T-cell (primary cell): ENCODE data around the gene SLC24A3. TPM values are rescaled to one million over a fixed set of nuclear protein-coding genes. Genes with fewer than 3 reads are reported as not detected.

Source experiments
- ATAC-seq, 4 experiments: fragments of 200-7000 bp in 3 of 4; fragments of 150-1000 bp in 1 of 4; cut with Tn5 transposase; replicated peaks in 1 of 4; 1 replicate in 3 of 4; 2 replicates in 1 of 4; pipeline ENCODE4 v1.10.0; 2021; ENCODE audit warnings: moderate library complexity in 3 of 4, mild to moderate bottlenecking in 2 of 4, moderate number of reproducible peaks in 1 of 4
- CTCF ChIA-PET, 2 donors: fragments of 300-600 bp; sonication (Branson Sonifier 250); formaldehyde crosslinking; loops; one replicate each; lab custom pipeline; 2022; ENCODE audit warnings: antibody characterized with exemption in 2 of 2; lab: Charles Lee
- POLR2A ChIA-PET, 2 donors: fragments of 300-600 bp; sonication (Branson Sonifier 250); formaldehyde crosslinking; loops; one replicate each; lab custom pipeline; 2022; ENCODE audit warnings: antibody characterized with exemption in 2 of 2; lab: Charles Lee
- DNase-seq, 35 experiments: peaks; one replicate each; pipeline versions ENCODE4 v3.0.0 to v3.0.0-alpha.2; 2013 to 2023
- H3K27ac ChIP-seq: one replicate; pipeline ENCODE4 v1.5.1; 2013; ENCODE audit warnings: low read length
- H3K27me3 ChIP-seq, 2 experiments: replicated peaks in 1 of 2; 1 replicate in 1 of 2; 2 replicates in 1 of 2; pipeline versions ENCODE4 v1.6.1 to v1.7.0; 2013; ENCODE audit warnings: low read length in 1 of 2, mixed read lengths in 1 of 2; ENCODE audit not compliant: control insufficient read depth in 2 of 2, insufficient read depth in 2 of 2; ENCODE audit errors: extremely low read depth in 1 of 2
- H3K36me3 ChIP-seq, 2 donors: 1 replicate in 1 of 2; 2 replicates in 1 of 2; pipeline versions ENCODE4 v1.6.1 to v1.7.0; 2013; ENCODE audit warnings: low read length in 1 of 2; ENCODE audit not compliant: control insufficient read depth in 2 of 2, insufficient read depth in 1 of 2; ENCODE audit errors: extremely low read depth in 1 of 2
- H3K4me1 ChIP-seq, 2 experiments: 1 replicate in 1 of 2; 2 replicates in 1 of 2; pipeline versions ENCODE4 v1.6.1 to v1.7.0; 2013; ENCODE audit warnings: low read length in 2 of 2, mixed read lengths in 1 of 2; ENCODE audit not compliant: insufficient read depth in 2 of 2, control insufficient read depth in 1 of 2; ENCODE audit errors: extremely low read depth in 1 of 2
- H3K4me3 ChIP-seq, 2 donors: 1 replicate in 1 of 2; 2 replicates in 1 of 2; pipeline versions ENCODE4 v1.5.1 to v1.7.0; 2013; ENCODE audit warnings: mild to moderate bottlenecking in 2 of 2, low read length in 1 of 2, moderate library complexity in 1 of 2; ENCODE audit not compliant: control insufficient read depth in 1 of 2; ENCODE audit errors: extremely low read depth in 1 of 2
- H3K9me3 ChIP-seq: 2 replicates; pipeline ENCODE4 v1.7.0; 2013
- H3K27ac Mint-ChIP-seq, 2 donors: one replicate each; pipeline ENCODE4 v1.8.0; 2020 to 2021; ENCODE audit warnings: mild to moderate bottlenecking in 2 of 2, mixed read lengths in 2 of 2
- H3K27me3 Mint-ChIP-seq, 2 donors: one replicate each; pipeline ENCODE4 v1.8.0; 2021 to 2022; ENCODE audit warnings: mixed read lengths in 2 of 2
- H3K36me3 Mint-ChIP-seq: one replicate; pipeline ENCODE4 v1.8.0; 2021; ENCODE audit warnings: mixed read lengths
- H3K4me1 Mint-ChIP-seq, 3 donors: one replicate each; pipeline ENCODE4 v1.8.0; 2020 to 2022; ENCODE audit warnings: mixed read lengths in 3 of 3, mild to moderate bottlenecking in 1 of 3
- H3K4me3 Mint-ChIP-seq, 3 donors: one replicate each; pipeline ENCODE4 v1.8.0; 2020 to 2022; ENCODE audit warnings: mild to moderate bottlenecking in 3 of 3, mixed read lengths in 3 of 3, moderate library complexity in 3 of 3
- H3K9me3 Mint-ChIP-seq, 3 donors: one replicate each; pipeline ENCODE4 v1.8.0; 2020 to 2022; ENCODE audit warnings: mixed read lengths in 3 of 3
- WGBS: methylation state at CpG from one replicate; pipeline ENCODE4 v1.1.5; 2013; ENCODE audit warnings: missing lambda C conversion rate; ENCODE audit not compliant: insufficient coverage; 5-methylcytosine and 5-hydroxymethylcytosine counted together
- total RNA-seq, 35 experiments: library from RNA in 6 of 35; stranded (reverse) in 6 of 35; fragments of 120-200 nt in 1 of 35; gene quantifications; one replicate each; pipeline versions ENCODE4 v1.2.1 to v1.2.4 and lab custom pipeline; 2013 to 2026

SLC24A3 gene
- total RNA-seq, 5 donors from 2014 or later (not counting 1 experiment from before 2014, with no cell fraction given), result 0.06 to 0.25 (median 0.12) TPM

- H3K4me1 ChIP-seq, result peaks cover 0 to 10% of the 10 kb centered on the region in 2 experiments
- ATAC-seq (no peak), DNase-seq (no peak)
- Mint-ChIP-seq H3K27me3 (no peaks in the 10 kb centered on the region), H3K27ac (no peak overlapping the region), H3K9me3 (peaks cover 0 to 10% (median 5%) of the 10 kb centered on the region in 3 donors), H3K36me3 (no peaks in the 10 kb centered on the region), H3K4me3 (no peak overlapping the region), H3K4me1 (peaks cover 5 to 28% (median 25%) of the 10 kb centered on the region in 3 donors)
- ChIA-PET POLR2A (no interaction called here), CTCF (no interaction called here)
- no peaks in the 10 kb centered on the region for H3K9me3 ChIP-seq
- H3K27ac ChIP-seq, result no peak overlapping the region
- no peaks in the 10 kb centered on the region for H3K27me3 ChIP-seq
- H3K4me3 ChIP-seq, result no peak overlapping the region
- no CpG with 5 or more reads among the region's 4 CpGs for WGBS
- H3K36me3 ChIP-seq, result no peaks in the 10 kb centered on the region
These were observed 326.7 kb downstream of the SLC24A3 start for GRCh38 chr20:19539191-19539590.

- DNase-seq, result peak in 3 of 35 experiments; percentile 4 to 7 (median 6)
- H3K4me1 ChIP-seq, result peaks cover 0 to 10% of the 10 kb centered on the region in 2 experiments
- peak in 2 of 4 experiments; percentile 52 to 66 for ATAC-seq
- Mint-ChIP-seq H3K4me1 (peaks cover 5 to 28% (median 25%) of the 10 kb centered on the region in 3 donors), H3K4me3 (no peak overlapping the region), H3K9me3 (peaks cover 0 to 5% (median 5%) of the 10 kb centered on the region in 3 donors), H3K36me3 (no peaks in the 10 kb centered on the region), H3K27me3 (no peaks in the 10 kb centered on the region), H3K27ac (peak overlapping the region in 1 of 2 donors; percentile 59)
- no peaks in the 10 kb centered on the region for H3K9me3 ChIP-seq
- no peak overlapping the region for H3K27ac ChIP-seq
- ChIA-PET POLR2A (no interaction called here), CTCF (no interaction called here)
- no peak overlapping the region for H3K4me3 ChIP-seq
- H3K27me3 ChIP-seq, result no peaks in the 10 kb centered on the region
- H3K36me3 ChIP-seq, result no peaks in the 10 kb centered on the region
- 0% methylated on average over 3 of the region's 7 CpGs for WGBS
These were observed 327.9 kb downstream of the SLC24A3 start for GRCh38 chr20:19540392-19540791.

GRCh38 chr20:19543101-19543500, 330.7 kb downstream of the SLC24A3 start:
- ChIA-PET POLR2A (no interaction called here), CTCF (interaction anchor here in 1 of 2 donors (0.6 kb wide), 1 partner anchor 11 kb away, joined by 3 read pairs; no protein-coding TSS in a partner anchor)
- ATAC-seq, result peak; percentile 48 to 62 (median 52)
- no peak overlapping the region for H3K27ac ChIP-seq
- no peaks in the 10 kb centered on the region for H3K36me3 Mint-ChIP-seq
- no peaks in the 10 kb centered on the region for H3K36me3 ChIP-seq
- peak overlapping the region in 1 of 2 donors; percentile 85 for H3K27ac Mint-ChIP-seq
- no peaks in the 10 kb centered on the region for H3K9me3 ChIP-seq
- H3K4me1 ChIP-seq, result peaks cover 0 to 10% of the 10 kb centered on the region in 2 experiments
- 56% methylated on average over 3 of the region's 6 CpGs for WGBS
- no peaks in the 10 kb centered on the region for H3K27me3 ChIP-seq
- no peak overlapping the region for H3K4me3 ChIP-seq
- no peak for DNase-seq
- H3K9me3 Mint-ChIP-seq, result no peaks in the 10 kb centered on the region
- no peaks in the 10 kb centered on the region for H3K27me3 Mint-ChIP-seq
- peaks cover 5 to 28% (median 25%) of the 10 kb centered on the region in 3 donors for H3K4me1 Mint-ChIP-seq
- peak overlapping the region in 1 of 3 donors; percentile 8 for H3K4me3 Mint-ChIP-seq

- no peak for ATAC-seq
- no peak overlapping the region for H3K4me3 Mint-ChIP-seq
These were observed 332.2 kb downstream of the SLC24A3 start for GRCh38 chr20:19544684-19545083.

GRCh38 chr20:19546648-19547047, 334.2 kb downstream of the SLC24A3 start:
- POLR2A ChIA-PET, result interaction anchor here in 1 of 2 donors (0.6 kb wide), 1 partner anchor 1039 kb away, joined by 8 read pairs; no protein-coding TSS in a partner anchor
- H3K4me3 Mint-ChIP-seq, result no peak overlapping the region

More at GRCh38 chr20:19544684-19545083, 332.2 kb downstream of the SLC24A3 start:
- Mint-ChIP-seq H3K9me3 (no peaks in the 10 kb centered on the region), H3K27me3 (no peaks in the 10 kb centered on the region), H3K27ac (no peak overlapping the region), H3K4me1 (peaks cover 5 to 28% (median 25%) of the 10 kb centered on the region in 3 donors), H3K36me3 (no peaks in the 10 kb centered on the region)
- Histone ChIP-seq H3K27ac (no peak overlapping the region), H3K4me3 (no peak overlapping the region), H3K27me3 (no peaks in the 10 kb centered on the region), H3K36me3 (no peaks in the 10 kb centered on the region), H3K9me3 (no peaks in the 10 kb centered on the region), H3K4me1 (peaks cover 0 to 10% of the 10 kb centered on the region in 2 experiments)
- no peak for DNase-seq
- 100% methylated on average over 2 of the region's 7 CpGs for WGBS
- ChIA-PET POLR2A (no interaction called here), CTCF (no interaction called here)

GRCh38 chr20:19547547-19547946, 335.1 kb downstream of the SLC24A3 start:
- no peaks in the 10 kb centered on the region for H3K36me3 Mint-ChIP-seq
- Histone ChIP-seq H3K9me3 (no peaks in the 10 kb centered on the region), H3K36me3 (no peaks in the 10 kb centered on the region), H3K27me3 (no peaks in the 10 kb centered on the region), H3K27ac (no peak overlapping the region), H3K4me1 (no peaks in the 10 kb centered on the region), H3K4me3 (no peak overlapping the region)
- no peaks in the 10 kb centered on the region for H3K27me3 Mint-ChIP-seq
- no peak overlapping the region for H3K4me3 Mint-ChIP-seq
- WGBS, result 94% methylated on average over 2 of the region's 4 CpGs
- no peaks in the 10 kb centered on the region for H3K9me3 Mint-ChIP-seq
- ChIA-PET CTCF (no interaction called here), POLR2A (no interaction called here)
- ATAC-seq, result no peak
- DNase-seq, result no peak
- H3K4me1 Mint-ChIP-seq, result peaks cover 1 to 14% (median 9%) of the 10 kb centered on the region in 3 donors
- no peak overlapping the region for H3K27ac Mint-ChIP-seq

More at GRCh38 chr20:19546648-19547047, 334.2 kb downstream of the SLC24A3 start:
- DNase-seq (no peak), ATAC-seq (no peak)
- Histone ChIP-seq H3K9me3 (no peaks in the 10 kb centered on the region), H3K27ac (no peak overlapping the region), H3K4me1 (peaks cover 0 to 3% of the 10 kb centered on the region in 2 experiments), H3K4me3 (no peak overlapping the region), H3K27me3 (no peaks in the 10 kb centered on the region), H3K36me3 (no peaks in the 10 kb centered on the region)
- Mint-ChIP-seq H3K36me3 (no peaks in the 10 kb centered on the region), H3K27ac (no peak overlapping the region), H3K9me3 (no peaks in the 10 kb centered on the region), H3K4me1 (peaks cover 1 to 18% (median 16%) of the 10 kb centered on the region in 3 donors), H3K27me3 (no peaks in the 10 kb centered on the region)
- CTCF ChIA-PET, result interaction anchor here in 1 of 2 donors (0.6 kb wide), 1 partner anchor 9 kb away, joined by 5 read pairs; no protein-coding TSS in a partner anchor
- WGBS, result 80% methylated on average over 1 of the region's 2 CpGs
